Body of pancreas (tissue), 4 donors: Measurements from ENCODE around the gene TUBGCP2.

Experiments
- POLR2A ChIP-seq, 3 donors: fragments of 450-650 bp; IDR thresholded peaks; one replicate each; pipeline ENCODE4 v1.6.1; 2016; ENCODE audit warnings: antibody characterized with exemption in 3 of 3, mild to moderate bottlenecking in 2 of 3
- TF ChIP-seq, protein P1 (sequence below), 7 experiments: fragments of 450-650 bp in 4 of 7; fragments of 200-600 bp in 3 of 7; sonication (generic) in 3 of 7; IDR thresholded peaks; one replicate each; pipeline ENCODE4 v1.5.1; 2016 to 2019; ENCODE audit warnings: antibody characterized with exemption in 7 of 7

DNA sequence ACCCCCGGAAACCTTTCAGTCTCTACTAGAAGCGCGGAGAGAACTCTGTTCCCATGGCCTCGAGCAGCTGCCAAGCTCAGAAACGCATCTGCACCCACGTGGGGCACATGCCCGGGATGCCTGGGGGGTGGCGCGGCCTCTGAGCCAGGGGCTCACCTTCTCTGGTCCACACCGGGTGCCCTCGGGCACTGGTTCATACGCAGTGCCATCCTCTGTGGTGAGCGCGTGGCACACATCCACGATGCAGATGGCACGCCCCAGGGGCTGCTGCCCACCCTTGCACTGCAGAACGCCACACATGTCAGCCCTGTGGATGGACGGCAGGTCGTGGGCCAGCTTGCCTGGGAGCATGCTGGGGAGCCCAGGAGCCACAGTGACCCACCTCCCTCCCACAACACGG, 38.5 kb downstream of the TUBGCP2 start:
- TF ChIP-seq, protein P1, sequence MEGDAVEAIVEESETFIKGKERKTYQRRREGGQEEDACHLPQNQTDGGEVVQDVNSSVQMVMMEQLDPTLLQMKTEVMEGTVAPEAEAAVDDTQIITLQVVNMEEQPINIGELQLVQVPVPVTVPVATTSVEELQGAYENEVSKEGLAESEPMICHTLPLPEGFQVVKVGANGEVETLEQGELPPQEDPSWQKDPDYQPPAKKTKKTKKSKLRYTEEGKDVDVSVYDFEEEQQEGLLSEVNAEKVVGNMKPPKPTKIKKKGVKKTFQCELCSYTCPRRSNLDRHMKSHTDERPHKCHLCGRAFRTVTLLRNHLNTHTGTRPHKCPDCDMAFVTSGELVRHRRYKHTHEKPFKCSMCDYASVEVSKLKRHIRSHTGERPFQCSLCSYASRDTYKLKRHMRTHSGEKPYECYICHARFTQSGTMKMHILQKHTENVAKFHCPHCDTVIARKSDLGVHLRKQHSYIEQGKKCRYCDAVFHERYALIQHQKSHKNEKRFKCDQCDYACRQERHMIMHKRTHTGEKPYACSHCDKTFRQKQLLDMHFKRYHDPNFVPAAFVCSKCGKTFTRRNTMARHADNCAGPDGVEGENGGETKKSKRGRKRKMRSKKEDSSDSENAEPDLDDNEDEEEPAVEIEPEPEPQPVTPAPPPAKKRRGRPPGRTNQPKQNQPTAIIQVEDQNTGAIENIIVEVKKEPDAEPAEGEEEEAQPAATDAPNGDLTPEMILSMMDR (IDR thresholded peaks at IDR 0.05) = no peak
- TF ChIP-seq POLR2A (IDR thresholded peaks at IDR 0.05) = no peak
